GM12892 (cell line): ENCODE data around the gene PRAC2. TPM values are rescaled to one million over a fixed set of nuclear protein-coding genes. Genes with fewer than 3 reads are reported as not detected.

ENCODE experiments used
- DNase-seq: peaks from one replicate; pipeline ENCODE4 v3.0.0; 2011; ENCODE audit not compliant: insufficient read length
- FAIRE-seq: peaks from 2 replicates; lab custom pipeline; 2011; peaks lifted over from hg19 to GRCh38; lab: Jason Lieb, UNC
- POLR2A ChIP-seq: IDR thresholded peaks from 2 replicates; pipeline ENCODE4 v1.6.1; 2011; ENCODE audit warnings: low read depth, low read length, control low read depth
- POLR2AphosphoS5 ChIP-seq: IDR thresholded peaks from 2 replicates; pipeline ENCODE4 v1.6.1; 2011; ENCODE audit warnings: low read depth, low read length, control low read depth
- TAF1 ChIP-seq: IDR thresholded peaks from 2 replicates; pipeline ENCODE4 v1.6.1; 2011; ENCODE audit warnings: low read depth, mild to moderate bottlenecking, control low read depth, low read length, borderline replicate concordance
- polyA plus RNA-seq: library from polyadenylated mRNA; unstranded; fragments of >200 nt; gene quantifications from one replicate; pipeline ENCODE4 v1.2.1, GENCODE V29; 2012; ENCODE audit warnings: missing spikeins, inconsistent platforms; ENCODE audit not compliant: missing spikeins

Gene PRAC2
- not detected for polyA plus RNA-seq

DNA sequence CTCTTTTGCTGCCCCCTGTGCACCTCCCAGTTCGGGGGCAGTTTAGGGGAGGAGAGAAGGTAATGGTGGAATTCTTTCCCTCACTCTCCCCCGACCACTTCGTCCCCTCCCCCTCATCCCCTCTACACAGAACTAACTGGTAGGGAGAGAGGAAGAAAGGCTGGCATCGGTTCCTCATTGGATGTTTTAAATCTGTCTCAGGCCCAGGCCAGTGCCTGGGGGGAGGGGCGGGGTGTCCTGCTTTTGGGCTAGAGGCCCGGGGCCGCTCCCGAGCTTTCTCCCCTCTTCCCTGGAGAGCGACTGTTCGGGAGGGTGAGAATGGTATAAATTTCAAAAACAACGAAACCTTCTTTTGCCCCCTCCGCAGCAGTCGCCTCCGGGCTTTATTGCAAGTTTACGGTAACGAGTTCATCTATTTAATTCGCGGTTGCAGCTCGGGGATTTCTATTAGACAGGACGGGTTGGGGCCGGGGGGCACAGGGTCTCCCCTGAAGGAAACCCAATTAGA is at the start of gene PRAC2:
Gene PRAC2, plus strand, starts transcription at position 271 of the 508 bp plus-strand sequence. CDS start 1,226 bp downstream, outside the sequence.
- FAIRE-seq (no peak), DNase-seq (no peak)
- TF ChIP-seq POLR2A (no peak), POLR2AphosphoS5 (no peak), TAF1 (no peak)

- FAIRE-seq (no peak), DNase-seq (no peak)
- TF ChIP-seq POLR2A (no peak), TAF1 (no peak), POLR2AphosphoS5 (no peak)
Observed at GRCh38 chr17:48676963-48677558, 45.9 kb upstream of the PRAC2 start.

GRCh38 chr17:48678141-48678971 is 44.6 kb upstream of the PRAC2 start:
- DNase-seq = peak; percentile 67
- peak; percentile 87 for FAIRE-seq

DNA sequence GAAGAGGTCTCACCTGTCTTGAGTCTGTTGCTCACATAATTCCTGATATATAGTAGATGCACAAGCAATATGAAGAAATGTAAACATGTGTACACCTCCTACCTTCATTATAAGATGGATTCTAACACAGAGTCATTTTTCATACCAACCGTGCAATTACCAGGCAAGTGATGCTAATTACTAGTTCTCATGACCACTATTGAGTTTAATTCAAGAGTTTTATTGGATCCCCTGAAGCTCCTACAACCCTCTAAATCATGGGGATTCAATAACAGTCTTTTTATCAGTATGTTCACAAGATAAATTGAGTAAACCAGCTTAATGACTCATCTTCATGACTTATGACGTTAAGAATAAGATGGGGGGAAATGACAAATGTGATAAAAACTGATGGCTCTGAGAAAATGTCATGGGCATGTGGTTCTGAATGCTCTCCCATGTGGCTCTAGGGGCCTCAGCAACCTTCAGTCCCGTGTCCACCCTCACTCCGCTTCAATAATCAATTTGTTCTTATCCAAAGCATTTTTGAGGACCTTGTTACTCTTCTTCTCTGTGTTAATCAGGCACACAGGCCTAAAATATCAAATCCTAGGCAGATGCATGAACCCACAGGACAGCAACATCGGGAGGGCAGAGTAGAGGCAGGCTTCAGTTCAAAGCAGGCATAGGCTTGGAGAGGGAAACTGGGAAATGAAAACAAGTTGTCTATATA is 43.4 kb upstream of the PRAC2 start:
- TF ChIP-seq POLR2AphosphoS5 (no peak), TAF1 (no peak)
- FAIRE-seq = no peak

More at GRCh38 chr17:48678141-48678971, 44.6 kb upstream of the PRAC2 start:
- TF ChIP-seq TAF1 (no peak), POLR2AphosphoS5 (no peak), POLR2A (no peak)

GRCh38 chr17:48681609-48682008 is 41.4 kb upstream of the PRAC2 start:
- no peak for DNase-seq
- no peak for FAIRE-seq
- TF ChIP-seq POLR2AphosphoS5 = no peak
- TF ChIP-seq POLR2A = no peak
- TF ChIP-seq TAF1 = no peak

More for the DNA sequence above, 43.4 kb upstream of the PRAC2 start:
- no peak for DNase-seq

GRCh38 chr17:48690655-48691054 is 32.3 kb upstream of the PRAC2 start:
- FAIRE-seq (no peak), DNase-seq (no peak)

GRCh38 chr17:48692049-48692448 is 30.9 kb upstream of the PRAC2 start:
- no peak for FAIRE-seq
- TF ChIP-seq POLR2AphosphoS5 = no peak
- TF ChIP-seq TAF1 = no peak
- no peak for TF ChIP-seq POLR2A
- no peak for DNase-seq

More at GRCh38 chr17:48690655-48691054, 32.3 kb upstream of the PRAC2 start:
- TF ChIP-seq TAF1 = no peak
- no peak for TF ChIP-seq POLR2A
- no peak for TF ChIP-seq POLR2AphosphoS5

- FAIRE-seq (no peak), DNase-seq (no peak)
- TF ChIP-seq TAF1 (no peak), POLR2AphosphoS5 (no peak), POLR2A (no peak)
Observed at GRCh38 chr17:48693178-48693577, 29.8 kb upstream of the PRAC2 start.

DNA sequence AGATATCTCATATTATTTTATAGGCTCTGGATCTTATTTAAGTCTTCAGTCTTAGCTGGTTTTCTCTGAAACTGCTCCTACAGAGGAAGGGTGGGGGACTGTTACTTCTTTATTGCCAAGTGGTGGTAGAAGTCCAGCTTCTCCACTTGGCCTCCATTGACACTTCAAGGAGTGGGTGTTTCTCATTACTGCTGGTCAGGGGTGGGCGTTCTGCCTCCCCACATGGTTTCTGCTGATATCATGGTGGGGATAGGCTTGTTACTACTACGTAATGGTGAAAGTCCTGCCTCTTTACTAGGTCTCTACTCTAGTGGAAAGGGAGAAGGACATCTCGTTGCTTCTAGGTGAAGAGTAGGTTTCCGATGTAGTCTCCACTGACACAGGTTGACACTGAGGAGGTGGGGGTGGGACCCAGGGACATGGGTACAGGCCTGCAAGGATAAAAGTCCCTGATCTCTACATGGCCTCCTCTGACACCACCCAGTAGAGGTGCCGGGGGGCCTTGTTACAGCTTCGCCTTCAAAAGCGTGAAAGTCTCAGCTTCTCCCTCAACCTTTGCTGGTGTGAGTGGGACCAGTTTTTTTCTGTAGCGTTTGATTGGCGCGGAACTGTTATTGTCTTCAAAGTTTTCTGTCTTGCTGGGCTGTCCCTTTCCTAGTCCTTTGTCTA is 21.0 kb upstream of the PRAC2 start:
- DNase-seq (no peak), FAIRE-seq (no peak)
- TF ChIP-seq TAF1 (no peak), POLR2AphosphoS5 (no peak), POLR2A (no peak)

DNA sequence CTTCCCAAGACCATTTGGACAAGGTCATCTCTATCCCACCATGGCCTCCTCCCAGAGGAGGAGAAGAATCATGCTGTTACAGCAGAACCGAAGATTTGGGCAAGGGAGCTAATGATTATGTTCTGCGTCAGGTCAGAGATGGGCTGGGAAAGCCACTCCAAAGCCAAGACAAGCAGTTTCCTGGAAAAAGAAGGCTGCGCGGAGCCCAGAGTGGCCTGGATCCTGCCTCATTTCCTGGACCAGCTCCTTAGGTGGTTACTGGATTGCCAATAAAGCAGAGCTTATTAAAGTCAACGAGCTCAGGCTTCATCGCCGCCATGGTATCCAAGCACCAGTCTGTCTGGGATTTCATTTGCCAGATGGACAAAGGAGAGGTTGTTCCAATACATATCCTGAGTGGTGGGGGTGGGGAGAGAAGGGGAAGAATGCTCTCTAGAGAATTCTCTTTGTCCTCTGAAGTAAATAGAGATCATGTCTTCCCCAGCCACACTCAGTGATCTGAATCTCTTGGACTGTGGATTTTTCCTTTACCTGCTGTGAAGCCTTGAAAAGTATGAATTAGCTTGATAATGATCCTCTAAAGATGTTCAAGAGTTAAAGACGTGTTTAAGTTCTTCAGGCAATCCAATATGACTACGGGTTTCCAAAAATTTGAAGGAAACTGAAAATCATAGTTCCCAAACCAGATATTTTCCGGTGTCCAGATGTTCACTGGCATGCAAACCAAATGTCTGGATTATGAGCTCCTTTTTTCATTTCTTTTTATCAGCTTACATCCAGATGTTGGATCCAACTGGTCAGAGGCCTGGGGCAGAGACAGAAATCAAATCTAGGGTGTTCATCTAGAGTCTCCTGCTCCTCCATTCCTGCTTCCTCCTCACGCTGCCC is 18.4 kb upstream of the PRAC2 start:
- DNase-seq (no peak), FAIRE-seq (no peak)
- no peak for TF ChIP-seq TAF1
- TF ChIP-seq POLR2AphosphoS5 = no peak
- no peak for TF ChIP-seq POLR2A
